AG10803 (cell line): ENCODE measurements around the gene MTNR1B.

ENCODE experiments used
- DNase-seq: peaks from one replicate; pipeline ENCODE4 v3.0.0; 2010; ENCODE audit warnings: low read depth
- H3K4me3 ChIP-seq: 2 replicates; pipeline ENCODE4 v1.5.1; 2011; ENCODE audit warnings: mild to moderate bottlenecking, low read length, control low read depth
- TF ChIP-seq, protein P1 (sequence below): conservative IDR thresholded peaks from 2 replicates; pipeline ENCODE4 v1.5.1; 2011; ENCODE audit warnings: mild to moderate bottlenecking, low read length, control low read depth, inconsistent platforms

MTNR1B gene

DNA sequence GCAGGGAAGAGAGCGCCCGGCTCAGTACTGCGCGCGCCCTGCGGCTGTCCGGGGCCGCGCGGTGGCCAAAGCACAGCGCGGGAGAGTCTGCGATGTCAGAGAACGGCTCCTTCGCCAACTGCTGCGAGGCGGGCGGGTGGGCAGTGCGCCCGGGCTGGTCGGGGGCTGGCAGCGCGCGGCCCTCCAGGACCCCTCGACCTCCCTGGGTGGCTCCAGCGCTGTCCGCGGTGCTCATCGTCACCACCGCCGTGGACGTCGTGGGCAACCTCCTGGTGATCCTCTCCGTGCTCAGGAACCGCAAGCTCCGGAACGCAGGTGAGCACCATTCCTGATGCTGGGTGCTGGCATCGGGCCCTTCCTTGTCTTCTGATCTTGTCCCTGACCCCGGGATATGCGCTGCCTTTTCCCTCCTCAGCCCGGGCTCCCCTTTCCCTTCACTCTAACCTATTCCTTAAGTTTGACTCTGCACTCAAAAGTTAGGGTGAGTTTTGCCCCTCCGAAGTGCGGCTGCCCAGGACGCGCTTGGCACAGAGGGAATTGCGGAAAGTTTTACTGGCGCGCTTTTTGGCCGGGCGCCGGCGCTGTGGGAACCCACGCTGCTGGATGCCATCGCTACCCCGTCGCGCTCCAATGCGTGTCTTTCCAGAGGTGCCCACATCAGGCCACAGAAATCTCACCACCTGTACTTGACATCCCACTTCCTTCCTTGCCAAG lies at the start of gene MTNR1B:
Gene MTNR1B, plus strand, starts transcription at position 18 of the 714 bp plus-strand sequence. Its CDS starts 75 bp downstream, at position 93.
- no peak within 1 kb of the TSS for H3K4me3 ChIP-seq
- DNase-seq, result no peak
- TF ChIP-seq, protein P1, sequence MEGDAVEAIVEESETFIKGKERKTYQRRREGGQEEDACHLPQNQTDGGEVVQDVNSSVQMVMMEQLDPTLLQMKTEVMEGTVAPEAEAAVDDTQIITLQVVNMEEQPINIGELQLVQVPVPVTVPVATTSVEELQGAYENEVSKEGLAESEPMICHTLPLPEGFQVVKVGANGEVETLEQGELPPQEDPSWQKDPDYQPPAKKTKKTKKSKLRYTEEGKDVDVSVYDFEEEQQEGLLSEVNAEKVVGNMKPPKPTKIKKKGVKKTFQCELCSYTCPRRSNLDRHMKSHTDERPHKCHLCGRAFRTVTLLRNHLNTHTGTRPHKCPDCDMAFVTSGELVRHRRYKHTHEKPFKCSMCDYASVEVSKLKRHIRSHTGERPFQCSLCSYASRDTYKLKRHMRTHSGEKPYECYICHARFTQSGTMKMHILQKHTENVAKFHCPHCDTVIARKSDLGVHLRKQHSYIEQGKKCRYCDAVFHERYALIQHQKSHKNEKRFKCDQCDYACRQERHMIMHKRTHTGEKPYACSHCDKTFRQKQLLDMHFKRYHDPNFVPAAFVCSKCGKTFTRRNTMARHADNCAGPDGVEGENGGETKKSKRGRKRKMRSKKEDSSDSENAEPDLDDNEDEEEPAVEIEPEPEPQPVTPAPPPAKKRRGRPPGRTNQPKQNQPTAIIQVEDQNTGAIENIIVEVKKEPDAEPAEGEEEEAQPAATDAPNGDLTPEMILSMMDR, result no peak

DNA sequence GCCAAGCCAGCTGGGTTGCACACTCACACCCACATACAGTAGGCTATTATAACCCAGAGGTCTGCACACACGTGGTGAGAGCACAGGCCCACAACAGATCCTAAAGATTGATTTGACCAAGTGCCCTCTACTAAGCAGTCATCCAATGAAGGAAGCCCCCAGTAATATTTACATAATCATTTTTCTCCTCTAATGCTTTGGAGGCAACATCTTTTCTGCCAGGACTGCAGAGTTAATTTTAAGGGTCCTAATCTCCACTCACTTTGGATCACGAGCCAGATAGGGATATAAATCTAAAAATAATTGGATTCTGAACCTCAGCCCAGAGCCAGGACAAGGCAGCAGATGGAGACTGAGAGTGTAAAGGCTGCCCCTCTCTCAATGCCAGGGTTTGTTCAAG lies 49.1 kb upstream of the MTNR1B start:
- TF ChIP-seq, protein P1, result no peak
- no peak overlapping the region for H3K4me3 ChIP-seq
- DNase-seq, result no peak

DNA sequence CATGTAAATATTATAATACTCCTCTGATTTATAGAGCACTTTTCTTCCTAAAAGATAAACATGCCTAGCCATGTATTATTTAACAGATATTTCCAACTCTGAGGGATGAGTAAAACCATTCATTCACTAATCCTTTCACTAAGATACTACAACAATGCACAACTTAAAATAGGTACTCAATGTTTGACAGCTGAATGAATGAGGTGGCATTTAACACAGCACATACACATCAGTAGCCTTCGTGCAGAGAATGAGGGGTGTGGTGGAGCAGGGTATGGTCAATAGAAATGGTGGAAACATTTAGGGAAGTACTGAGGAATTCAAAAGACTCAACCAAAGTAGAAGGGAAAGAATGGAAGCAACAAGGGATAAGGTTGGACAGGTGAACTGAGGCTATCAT lies 46.7 kb upstream of the MTNR1B start:
- no peak overlapping the region for H3K4me3 ChIP-seq
- DNase-seq, result no peak
- TF ChIP-seq, protein P1, result no peak

DNA sequence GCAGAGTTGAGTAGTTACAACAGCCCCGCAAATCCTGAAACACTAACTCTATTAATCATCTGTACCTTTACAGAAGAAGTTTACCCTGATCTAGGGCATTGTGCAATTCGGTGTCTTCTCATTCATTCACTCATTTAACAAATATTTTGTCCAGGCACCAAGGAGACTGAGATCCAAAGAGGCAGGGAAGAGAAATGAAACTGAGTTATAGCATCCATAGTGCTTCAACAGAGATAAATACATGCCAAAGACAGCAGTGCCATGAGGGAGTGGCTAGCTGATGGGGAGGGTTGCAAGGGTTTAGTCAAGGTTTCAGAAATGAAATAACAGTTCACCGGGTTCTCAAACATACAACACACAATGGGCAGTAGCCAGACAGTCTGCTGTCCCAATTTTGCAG lies 40.2 kb upstream of the MTNR1B start:
- no peak overlapping the region for H3K4me3 ChIP-seq
- TF ChIP-seq, protein P1, result no peak
- peak; percentile 6 for DNase-seq

DNA sequence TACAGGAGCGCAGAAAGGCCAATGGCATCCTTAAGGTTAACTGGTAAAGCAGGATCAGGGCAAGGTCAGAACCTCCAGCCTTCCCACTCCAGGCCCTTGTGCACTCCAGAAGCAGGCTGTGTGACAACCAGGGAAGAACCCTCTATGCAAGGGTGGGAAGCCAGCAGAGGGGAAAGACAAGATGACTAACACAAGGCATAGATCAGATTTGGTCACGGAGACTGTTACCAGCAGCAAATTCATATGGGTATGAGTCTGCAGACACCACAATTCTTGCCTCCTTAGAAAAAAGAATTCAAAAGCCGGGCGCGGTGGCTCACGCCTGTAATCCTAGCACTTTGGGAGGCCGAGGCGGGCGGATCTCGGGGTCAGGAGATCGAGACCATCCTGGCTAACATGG lies 39.8 kb upstream of the MTNR1B start:
- TF ChIP-seq, protein P1, result no peak
- no peak overlapping the region for H3K4me3 ChIP-seq
- DNase-seq, result peak; percentile 9

DNA sequence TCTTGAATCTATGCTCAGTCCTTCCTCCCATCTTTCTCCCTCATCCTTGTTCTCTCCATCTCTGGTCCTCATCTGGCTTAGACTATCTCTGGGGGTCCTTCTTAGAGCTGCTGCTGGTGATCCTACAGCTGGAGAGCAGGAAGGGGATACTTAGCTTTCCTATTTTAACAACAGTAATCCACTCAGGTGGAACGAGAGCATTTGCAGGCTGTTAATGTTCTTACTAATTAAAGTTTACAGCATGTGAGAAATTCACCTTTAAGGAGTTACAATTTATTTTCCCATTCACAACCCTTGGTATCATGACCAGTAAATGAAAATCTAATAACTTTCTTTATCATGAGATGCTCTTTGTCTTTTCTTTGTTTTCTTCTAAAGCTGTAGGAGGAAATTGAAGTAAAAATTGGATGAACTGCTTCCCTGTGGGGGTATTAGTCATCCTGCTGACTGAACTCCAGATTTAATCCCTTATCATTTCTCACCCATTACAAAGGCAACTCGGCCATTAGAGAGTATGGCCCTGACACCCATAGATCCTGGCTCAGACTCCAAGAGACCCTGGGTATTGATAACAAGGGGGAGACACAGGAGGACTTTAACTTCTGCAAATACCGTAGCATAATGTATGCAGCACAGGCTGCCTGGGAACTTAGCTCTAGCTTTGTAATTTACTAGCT lies 37.6 kb upstream of the MTNR1B start:
- no peak for DNase-seq
- TF ChIP-seq, protein P1, result no peak
- H3K4me3 ChIP-seq, result no peak overlapping the region

DNA sequence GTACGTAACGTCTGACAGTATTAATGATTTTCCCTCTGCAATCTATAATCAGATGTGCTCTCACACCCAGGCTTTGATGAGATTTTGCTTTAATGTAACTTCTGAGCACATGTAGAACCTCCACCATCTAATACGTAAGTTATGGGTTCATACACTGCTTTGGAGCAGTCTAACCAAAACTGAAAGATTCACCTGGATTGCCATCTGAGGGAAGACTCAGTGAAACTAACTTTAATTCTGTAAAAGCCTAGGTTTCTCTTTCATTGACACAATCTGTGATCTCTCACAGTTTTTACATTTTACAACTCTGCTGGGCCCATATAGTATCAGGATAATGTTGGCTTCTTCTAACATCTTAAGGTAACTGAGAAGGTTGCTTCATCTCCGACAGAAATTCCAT lies 30.1 kb upstream of the MTNR1B start:
- TF ChIP-seq, protein P1, result no peak
- H3K4me3 ChIP-seq, result no peak overlapping the region

More for the DNA sequence above, 30.1 kb upstream of the MTNR1B start:
- DNase-seq, result no peak
